BE2C (cell line): Measurements from ENCODE around the gene CFHR5.

Source experiments
- DNase-seq: peaks from one replicate; pipeline ENCODE4 v3.0.0-alpha.2; 2020
- H3K27me3 ChIP-seq: fragments of 250-450 bp; sonication (Bioruptor Pico); 2 replicates; pipeline ENCODE4 v1.5.1; 2020; ENCODE audit warnings: mild to moderate bottlenecking
- H3K36me3 ChIP-seq: fragments of 250-450 bp; sonication (Bioruptor Pico); 2 replicates; pipeline ENCODE4 v1.5.1; 2020; ENCODE audit warnings: mild to moderate bottlenecking
- H3K4me1 ChIP-seq: fragments of 250-450 bp; sonication (Bioruptor Pico); 2 replicates; pipeline ENCODE4 v1.5.1; 2020
- H3K4me3 ChIP-seq: 2 replicates; pipeline ENCODE4 v1.5.1; 2011; ENCODE audit warnings: low read depth, low read length
- H3K9me3 ChIP-seq: fragments of 250-450 bp; sonication (Bioruptor Pico); 2 replicates; pipeline ENCODE4 v1.5.1; 2020
- TF ChIP-seq, protein P1 (sequence below): IDR thresholded peaks from 2 replicates; pipeline ENCODE4 v1.5.1; 2012; ENCODE audit warnings: mild to moderate bottlenecking, low read depth, low read length

The CFHR5 gene

DNA sequence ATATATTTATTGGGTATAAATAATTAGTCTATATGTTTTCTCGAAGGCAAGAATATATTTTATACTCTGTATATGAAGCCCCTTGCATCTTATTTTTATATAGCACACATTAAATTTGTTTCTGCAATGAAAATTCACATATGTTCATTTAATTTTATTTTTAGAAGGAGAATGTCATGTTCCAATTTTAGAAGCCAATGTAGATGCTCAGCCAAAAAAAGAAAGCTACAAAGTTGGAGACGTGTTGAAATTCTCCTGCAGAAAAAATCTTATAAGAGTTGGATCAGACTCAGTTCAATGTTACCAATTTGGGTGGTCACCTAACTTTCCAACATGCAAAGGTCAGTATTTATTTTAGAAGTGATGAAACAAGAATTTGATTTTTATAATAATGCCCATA is 16.6 kb downstream of the CFHR5 start:
- no peak for DNase-seq
- Histone ChIP-seq H3K9me3 (no peaks in the 10 kb centered on the region), H3K4me3 (no peak overlapping the region), H3K4me1 (no peaks in the 10 kb centered on the region), H3K36me3 (no peaks in the 10 kb centered on the region), H3K27me3 (no peaks in the 10 kb centered on the region)
- TF ChIP-seq, protein P1, sequence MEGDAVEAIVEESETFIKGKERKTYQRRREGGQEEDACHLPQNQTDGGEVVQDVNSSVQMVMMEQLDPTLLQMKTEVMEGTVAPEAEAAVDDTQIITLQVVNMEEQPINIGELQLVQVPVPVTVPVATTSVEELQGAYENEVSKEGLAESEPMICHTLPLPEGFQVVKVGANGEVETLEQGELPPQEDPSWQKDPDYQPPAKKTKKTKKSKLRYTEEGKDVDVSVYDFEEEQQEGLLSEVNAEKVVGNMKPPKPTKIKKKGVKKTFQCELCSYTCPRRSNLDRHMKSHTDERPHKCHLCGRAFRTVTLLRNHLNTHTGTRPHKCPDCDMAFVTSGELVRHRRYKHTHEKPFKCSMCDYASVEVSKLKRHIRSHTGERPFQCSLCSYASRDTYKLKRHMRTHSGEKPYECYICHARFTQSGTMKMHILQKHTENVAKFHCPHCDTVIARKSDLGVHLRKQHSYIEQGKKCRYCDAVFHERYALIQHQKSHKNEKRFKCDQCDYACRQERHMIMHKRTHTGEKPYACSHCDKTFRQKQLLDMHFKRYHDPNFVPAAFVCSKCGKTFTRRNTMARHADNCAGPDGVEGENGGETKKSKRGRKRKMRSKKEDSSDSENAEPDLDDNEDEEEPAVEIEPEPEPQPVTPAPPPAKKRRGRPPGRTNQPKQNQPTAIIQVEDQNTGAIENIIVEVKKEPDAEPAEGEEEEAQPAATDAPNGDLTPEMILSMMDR: no peak

DNA sequence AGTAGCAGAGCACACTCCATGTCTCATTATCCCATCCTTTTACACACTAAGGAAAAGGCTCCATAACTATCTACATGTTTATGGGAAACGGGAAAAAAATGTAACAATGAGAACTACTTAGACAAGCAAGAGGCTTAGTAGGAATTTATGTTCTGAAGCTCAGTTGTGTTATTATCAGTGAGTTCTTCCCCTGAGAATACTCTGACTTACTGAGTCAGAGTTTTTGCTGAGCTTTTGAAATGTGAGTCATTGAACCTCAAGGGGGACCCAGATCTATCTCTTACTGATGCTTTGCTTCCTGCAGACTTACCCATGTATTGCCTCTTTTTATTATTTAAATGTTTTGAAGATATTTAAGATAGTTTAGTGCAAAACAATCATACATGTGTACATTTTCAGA is 20.1 kb downstream of the CFHR5 start:
- no peak overlapping the region for H3K4me3 ChIP-seq
- H3K36me3 ChIP-seq: no peaks in the 10 kb centered on the region
- no peaks in the 10 kb centered on the region for H3K9me3 ChIP-seq
- H3K27me3 ChIP-seq: no peaks in the 10 kb centered on the region
- DNase-seq: no peak
- H3K4me1 ChIP-seq: no peaks in the 10 kb centered on the region
- TF ChIP-seq, protein P1: no peak

DNA sequence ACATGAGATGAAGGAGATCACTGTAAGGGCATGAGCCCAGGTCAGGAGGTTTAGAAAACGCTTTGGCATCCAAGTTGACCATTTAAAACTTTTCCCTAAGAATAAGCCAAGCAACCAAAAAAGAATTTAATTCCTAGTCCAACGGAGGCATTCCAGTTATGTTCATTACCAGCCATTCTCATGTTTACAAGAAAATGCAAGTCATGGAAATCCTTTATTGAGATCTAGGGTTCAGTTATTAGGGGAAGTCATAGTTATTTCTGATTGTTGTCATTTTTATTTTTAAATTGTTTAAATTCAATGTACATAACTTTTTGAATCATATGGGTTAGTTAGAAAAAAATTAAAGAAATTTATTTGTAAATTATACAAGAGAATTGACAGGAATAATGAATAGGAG is 24.5 kb downstream of the CFHR5 start:
- H3K27me3 ChIP-seq: no peaks in the 10 kb centered on the region
- TF ChIP-seq, protein P1: no peak

DNA sequence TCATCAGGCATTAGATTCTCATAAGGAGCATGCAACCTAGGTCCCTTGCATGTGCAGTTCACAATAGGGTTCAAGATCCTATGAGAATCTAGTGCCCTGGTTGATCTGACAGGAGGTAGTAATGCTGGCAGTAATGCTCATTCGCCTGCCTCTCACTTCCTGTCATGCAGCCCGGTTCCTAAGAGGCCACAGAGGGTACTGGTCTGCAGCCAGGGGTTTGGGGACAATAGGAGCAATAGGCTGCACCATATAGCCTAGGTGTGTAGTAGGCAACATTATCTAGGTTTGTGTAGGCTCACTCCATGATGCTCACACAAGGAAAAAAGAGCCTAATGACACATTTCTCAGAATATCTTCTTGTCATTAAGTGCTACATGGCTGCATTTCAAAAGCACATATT is 25.8 kb downstream of the CFHR5 start:
- Histone ChIP-seq H3K9me3 (no peaks in the 10 kb centered on the region), H3K36me3 (no peaks in the 10 kb centered on the region), H3K4me1 (no peaks in the 10 kb centered on the region), H3K4me3 (no peak overlapping the region), H3K27me3 (no peaks in the 10 kb centered on the region)
- TF ChIP-seq, protein P1: no peak
- DNase-seq: no peak

More for the DNA sequence above, 24.5 kb downstream of the CFHR5 start:
- Histone ChIP-seq H3K4me1 (no peaks in the 10 kb centered on the region), H3K9me3 (no peaks in the 10 kb centered on the region), H3K36me3 (no peaks in the 10 kb centered on the region), H3K4me3 (no peak overlapping the region)
- no peak for DNase-seq

DNA sequence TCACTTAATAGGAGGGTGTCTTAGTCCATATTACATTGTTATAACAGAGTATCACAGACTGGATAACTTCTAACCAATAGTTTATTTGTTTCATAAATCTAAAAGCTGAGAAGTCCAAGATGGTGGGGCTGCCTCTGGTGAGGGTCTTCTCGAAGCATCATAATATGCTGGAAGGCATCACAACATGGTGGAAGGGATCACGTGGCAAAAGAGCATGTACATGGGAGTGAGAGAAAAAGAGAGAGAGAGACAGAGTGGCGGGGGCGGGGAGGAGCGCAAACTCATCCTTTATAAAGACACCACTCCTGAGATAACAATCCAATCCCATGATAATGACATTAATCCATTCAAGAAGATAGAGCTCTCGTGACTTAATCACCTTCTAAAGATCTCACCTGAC is 31.5 kb downstream of the CFHR5 start:
- Histone ChIP-seq H3K4me1 (no peaks in the 10 kb centered on the region), H3K36me3 (no peaks in the 10 kb centered on the region), H3K4me3 (no peak overlapping the region), H3K27me3 (no peaks in the 10 kb centered on the region), H3K9me3 (no peaks in the 10 kb centered on the region; the same call in none of the 2 replicates)
- TF ChIP-seq, protein P1: no peak
- no peak for DNase-seq

DNA sequence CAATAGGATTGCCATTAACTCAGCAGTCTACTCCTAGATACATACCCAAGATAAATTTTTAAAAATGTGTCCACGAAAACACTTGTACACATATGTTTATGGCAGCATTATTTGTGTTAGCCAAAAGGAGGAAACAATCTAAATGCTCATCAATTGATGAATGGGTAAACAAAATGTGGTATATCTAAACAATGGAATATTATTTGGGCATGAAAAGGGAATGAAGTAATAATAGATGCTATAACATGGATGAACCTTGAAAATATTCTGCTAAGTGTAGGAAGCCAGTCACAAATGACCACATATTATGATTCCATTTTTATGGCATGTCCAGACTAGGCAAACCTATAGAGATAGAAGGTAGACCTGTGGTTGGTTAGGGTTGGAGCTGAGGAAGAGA is 34.3 kb downstream of the CFHR5 start:
- no peaks in the 10 kb centered on the region for H3K4me1 ChIP-seq
- DNase-seq: no peak
- no peaks in the 10 kb centered on the region; the same call in none of the 2 replicates for H3K9me3 ChIP-seq
- H3K36me3 ChIP-seq: no peaks in the 10 kb centered on the region
- no peak overlapping the region for H3K4me3 ChIP-seq
- TF ChIP-seq, protein P1: no peak
- H3K27me3 ChIP-seq: no peaks in the 10 kb centered on the region
